Measurements from ENCODE around the gene NUDT19. TPM values are rescaled to one million over a fixed set of nuclear protein-coding genes. Genes with fewer than 3 reads are reported as not detected.

NUDT19 gene
- total and polyA plus RNA-seq, 9 of the 15 experiments (the other 6 are each of a cell fraction or from before 2014, with no cell fraction given) = 9.6 to 38.6 (median 14.4) TPM

GRCh38 chr19:32647361-32647760, 44.3 kb upstream of the NUDT19 start (continued):
- TF ChIP-seq RBM22 (IDR thresholded peaks at IDR 0.05; ENCODE audit: low read depth, low read length, poor library complexity, severe bottlenecking) (no peak), POLR2G (IDR thresholded peaks at IDR 0.05; ENCODE audit: low read depth, low read length) (no peak), ZNF197 (CRISPR knock-in tag; IDR thresholded peaks at IDR 0.05; ENCODE audit: low read depth) (no peak), ZFPM2 (CRISPR knock-in tag; IDR thresholded peaks at IDR 0.05) (no peak), SMAD1 (IDR thresholded peaks at IDR 0.05; ENCODE audit: low read depth, low read length, partially characterized antibody) (no peak), EP400 (IDR thresholded peaks at IDR 0.05) (no peak), CEBPG (CRISPR knock-in tag; IDR thresholded peaks at IDR 0.05) (no peak), CEBPG (tag; conservative IDR thresholded peaks at IDR 0.05 in 1 of 2, IDR thresholded peaks at IDR 0.05 in 1 of 2) (no peak), SRSF3 (IDR thresholded peaks at IDR 0.05; ENCODE audit: insufficient read depth, low read length) (no peak)

- Histone ChIP-seq H4K20me1 (replicated peaks; ENCODE audit: control insufficient read depth, insufficient read depth, low read length) (0 out of 2 replicates have a peak, but pooled peaks cover 4% of the 10 kb centered on the region), H3K79me2 (ENCODE audit: control insufficient read depth, insufficient read depth, low read length) (peaks cover 15% of the 10 kb centered on the region), H3K9ac (ENCODE audit: insufficient read depth in 1 of 2, low read depth in 2 of 2, low read length in 2 of 2) (no peak overlapping the region), H3K4me2 (ENCODE audit: insufficient read depth, low read length) (no peak overlapping the region), H3K36me3 (ENCODE audit: control insufficient read depth, insufficient read depth, low read length) (peaks cover 76% of the 10 kb centered on the region; the same call in 2 of the 3 replicates), H3K9me1 (ENCODE audit: control insufficient read depth, insufficient read depth, low read length) (no peaks in the 10 kb centered on the region), H3K9me3 (replicated peaks; ENCODE audit: control insufficient read depth, insufficient read depth, low read depth, low read length) (no peaks in the 10 kb centered on the region), H3K27me3 (ENCODE audit: control insufficient read depth in 2 of 2, insufficient read depth in 2 of 2, low read length in 2 of 2) (no peaks in the 10 kb centered on the region), H3K4me1 (replicated peaks in 1 of 2; ENCODE audit: control insufficient read depth in 2 of 2, insufficient read depth in 2 of 2, low read length in 2 of 2) (no peaks in the 10 kb centered on the region), H3K27ac (ENCODE audit: extremely low read depth, low read depth, low read length) (no peak overlapping the region), H2AFZ (ENCODE audit: low read depth, low read length) (no peak overlapping the region), H3K4me3 (no peak overlapping the region)
- no peak for FAIRE-seq
- BruUV-seq (replicated peaks) = no TSS peak
- in situ Hi-C loops (cut with MboI) (no loop called here), intact Hi-C loops (cut with micrococcal nuclease) (no loop called here)
- WGBS (ENCODE audit: insufficient coverage, low coverage, missing lambda C conversion rate) = 93% methylated on average over 11 of the region's 11 CpGs
- no peak for ATAC-seq
- TF ChIP-seq MLLT1 (IDR thresholded peaks at IDR 0.05) (no peak), SIN3B (IDR thresholded peaks at IDR 0.05; ENCODE audit: low read depth) (no peak), LCOR (CRISPR knock-in tag; IDR thresholded peaks at IDR 0.05) (no peak), GTF3C2 (IDR thresholded peaks at IDR 0.05; ENCODE audit: borderline replicate concordance, extremely low read depth, insufficient read length) (no peak), ARHGAP35 (IDR thresholded peaks at IDR 0.05; ENCODE audit: partially characterized antibody) (no peak), HES1 (IDR thresholded peaks at IDR 0.05; ENCODE audit: low read depth) (no peak), POLR2G (IDR thresholded peaks at IDR 0.05; ENCODE audit: low read depth, low read length) (0 out of 2 replicates have a peak, but pooled peaks have one; percentile 26)
- CTCF ChIA-PET (ENCODE audit: low intra/inter-chr PET ratio) = no interaction called here
- POLR2A ChIA-PET = interaction anchor here (0.7 to 1.5 kb wide), 2 partner anchors 12 to 19 kb away, joined by 3 read pairs; no protein-coding TSS in a partner anchor
- no peak for DNase-seq (ENCODE audit: extremely low read depth in 1 of 4, low spot score in 3 of 4)
These were observed 41.9 kb upstream of the NUDT19 start for GRCh38 chr19:32649751-32650150.

Measured in K562 (cell line).